GM12878 (cell line): ENCODE measurements around the gene PCGF1. TPM values are rescaled to one million over a fixed set of nuclear protein-coding genes. Genes with fewer than 3 reads are reported as not detected.
A peak's percentile ranks its signal among the peaks of the same experiment; 100 is the strongest.

Source experiments
- ASH2L ChIP-seq: fragments of 300-600, 200-600 bp; sonication (generic); IDR thresholded peaks from 2 replicates; pipeline ENCODE4 v1.6.1; 2017; ENCODE audit warnings: low read depth, mild to moderate bottlenecking, borderline replicate concordance
- CHD4 ChIP-seq: fragments of 200-600 bp; sonication (generic); IDR thresholded peaks from 2 replicates; pipeline ENCODE4 v1.6.1; 2016; ENCODE audit warnings: mild to moderate bottlenecking
- CREB1 ChIP-seq: IDR thresholded peaks from 2 replicates; pipeline ENCODE4 v1.6.1; 2012; ENCODE audit warnings: low read depth, mild to moderate bottlenecking, inconsistent platforms
- KAT2A ChIP-seq: conservative IDR thresholded peaks from 2 replicates; pipeline ENCODE4 v1.6.1; 2011; ENCODE audit warnings: low read depth, low read length; ENCODE audit not compliant: control insufficient read depth
- POLR2A ChIP-seq: IDR thresholded peaks from 2 replicates; pipeline ENCODE4 v1.6.1; 2011; ENCODE audit warnings: low read depth, mild to moderate bottlenecking, low read length
- RAD21 ChIP-seq: IDR thresholded peaks from 2 replicates; pipeline ENCODE4 v1.6.1; 2011; ENCODE audit warnings: mild to moderate bottlenecking, low read depth, low read length, moderate library complexity; ENCODE audit not compliant: insufficient read depth
- RUNX3 ChIP-seq: IDR thresholded peaks from 2 replicates; pipeline ENCODE4 v1.6.1; 2012; ENCODE audit warnings: low read length, inconsistent platforms
- SRF ChIP-seq, 2 experiments: IDR thresholded peaks; 2 replicates each; pipeline ENCODE4 v1.6.1; 2011; ENCODE audit warnings: low read depth in 2 of 2, low read length in 2 of 2, mild to moderate bottlenecking in 1 of 2, moderate library complexity in 1 of 2
- SUPT20H ChIP-seq: IDR thresholded peaks from 2 replicates; pipeline ENCODE4 v1.6.1; 2011; ENCODE audit warnings: low read depth, mild to moderate bottlenecking, low read length, moderate library complexity, borderline replicate concordance; ENCODE audit not compliant: control insufficient read depth
- TARDBP ChIP-seq: IDR thresholded peaks from 2 replicates; pipeline ENCODE4 v1.6.1; 2016; ENCODE audit warnings: borderline replicate concordance
- TCF3 ChIP-seq: IDR thresholded peaks from 2 replicates; pipeline ENCODE4 v1.6.1; 2012; ENCODE audit warnings: low read depth, mild to moderate bottlenecking, low read length, borderline replicate concordance; ENCODE audit not compliant: insufficient read depth
- YBX1 ChIP-seq: fragments of 450-650 bp; IDR thresholded peaks from 2 replicates; pipeline ENCODE4 v1.6.1; 2016; ENCODE audit warnings: antibody characterized with exemption
- ZSCAN29 ChIP-seq: fragments of 450-650 bp; IDR thresholded peaks from 2 replicates; pipeline ENCODE4 v1.6.1; 2017; ENCODE audit warnings: mild to moderate bottlenecking, moderate library complexity
- polyA plus RNA-seq, 11 experiments: library from polyadenylated mRNA; depleted of rRNA in 4 of 11; unstranded in 6 of 11; stranded (reverse) in 5 of 11; fragments of >200 nt; fragmentation: Nextera tagmentation in 4 of 11; fragmentation: Illumina TruSeq in 1 of 11; extraction: Ambion mirVana in 4 of 11; extraction: Trizol in 1 of 11; gene quantifications; 1 replicate in 1 of 11; 2 replicates in 10 of 11; pipeline versions ENCODE4 v1.2.1 to v1.2.3, GENCODE V29; 2011 to 2016; ENCODE audit warnings: inconsistent platforms in 2 of 11, missing spikeins in 2 of 11, low read depth in 1 of 11
- total RNA-seq, 4 experiments: library from RNA; depleted of rRNA in 3 of 4; stranded (reverse); fragments of >200 nt in 3 of 4; fragmentation: Illumina TruSeq in 1 of 4; extraction: Trizol in 1 of 4; gene quantifications; 2 replicates each; pipeline versions ENCODE4 v1.2.1 to v1.2.3, GENCODE V29; 2013 to 2021
- TF ChIP-seq, protein P1 (sequence below): fragments of 450-650 bp; formaldehyde crosslinking; IDR thresholded peaks from 2 replicates; pipeline ENCODE4 v1.4.0; 2020; ENCODE audit warnings: mild to moderate bottlenecking, moderate library complexity
- TF ChIP-seq, protein P2 (sequence below): fragments of 450-650 bp; IDR thresholded peaks from 2 replicates; pipeline ENCODE4 v1.6.1; 2017; ENCODE audit warnings: antibody characterized with exemption, mild to moderate bottlenecking, moderate library complexity
- TF ChIP-seq, protein P3 (sequence below): fragments of 450-650 bp; IDR thresholded peaks from 2 replicates; pipeline ENCODE4 v1.6.1; 2018; ENCODE audit warnings: mild to moderate bottlenecking, low read depth, moderate library complexity; ENCODE audit not compliant: partially characterized antibody
- TF ChIP-seq, protein P4 (sequence below): fragments of 450-650 bp; formaldehyde crosslinking; IDR thresholded peaks from 2 replicates; pipeline ENCODE4 v1.4.0; 2022; ENCODE audit warnings: mild to moderate bottlenecking, moderate library complexity

Gene PCGF1
- total and polyA plus RNA-seq, 10 of the 15 experiments (the other 5 are each of a cell fraction or from before 2014, with no cell fraction given), result 23.1 to 50.8 (median 27.4) TPM

DNA sequence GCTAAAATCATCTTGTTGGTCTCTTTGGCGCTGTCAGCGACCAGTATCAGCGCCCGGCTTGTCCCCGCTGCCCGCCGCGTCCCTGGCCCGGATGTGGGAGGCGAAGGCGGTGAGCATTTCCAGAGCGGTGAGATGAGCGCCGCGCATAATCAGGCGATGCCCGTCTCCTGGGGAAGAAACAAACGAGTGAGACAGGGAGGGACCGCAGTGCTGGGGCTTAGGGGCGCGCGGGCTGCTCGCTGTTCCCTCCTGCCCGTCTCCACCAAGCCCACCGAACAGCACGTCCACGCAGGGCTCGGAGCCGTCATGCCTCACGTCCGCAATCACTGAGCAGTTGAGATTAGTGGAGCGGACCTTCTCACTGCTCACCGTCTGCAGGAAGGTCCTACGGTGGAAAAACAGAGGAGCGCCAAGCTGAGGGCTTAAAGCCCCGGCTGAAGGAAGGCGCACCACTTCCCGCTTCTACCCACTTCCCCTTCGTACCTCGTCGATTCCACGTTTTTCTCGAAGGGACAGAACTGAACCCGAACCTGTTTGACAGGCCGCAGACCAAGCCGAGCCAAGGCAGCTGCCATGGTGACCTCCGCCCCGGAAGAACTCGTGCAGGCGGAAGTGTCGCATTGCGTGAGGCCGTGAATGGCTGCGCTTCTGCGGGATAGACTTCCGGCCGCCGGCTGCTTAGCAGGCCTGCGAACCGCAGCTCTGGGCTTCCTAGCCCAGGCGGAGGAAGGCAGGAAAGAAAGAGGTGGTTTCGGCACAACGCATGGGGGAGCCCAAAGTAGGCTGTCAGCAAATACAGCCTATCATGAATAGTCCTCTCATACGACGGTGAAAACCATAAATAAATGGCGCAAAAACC lies 35.2 kb downstream of the PCGF1 start, which contains the start of gene MRPL53 (continued):
- TF ChIP-seq, protein P1, sequence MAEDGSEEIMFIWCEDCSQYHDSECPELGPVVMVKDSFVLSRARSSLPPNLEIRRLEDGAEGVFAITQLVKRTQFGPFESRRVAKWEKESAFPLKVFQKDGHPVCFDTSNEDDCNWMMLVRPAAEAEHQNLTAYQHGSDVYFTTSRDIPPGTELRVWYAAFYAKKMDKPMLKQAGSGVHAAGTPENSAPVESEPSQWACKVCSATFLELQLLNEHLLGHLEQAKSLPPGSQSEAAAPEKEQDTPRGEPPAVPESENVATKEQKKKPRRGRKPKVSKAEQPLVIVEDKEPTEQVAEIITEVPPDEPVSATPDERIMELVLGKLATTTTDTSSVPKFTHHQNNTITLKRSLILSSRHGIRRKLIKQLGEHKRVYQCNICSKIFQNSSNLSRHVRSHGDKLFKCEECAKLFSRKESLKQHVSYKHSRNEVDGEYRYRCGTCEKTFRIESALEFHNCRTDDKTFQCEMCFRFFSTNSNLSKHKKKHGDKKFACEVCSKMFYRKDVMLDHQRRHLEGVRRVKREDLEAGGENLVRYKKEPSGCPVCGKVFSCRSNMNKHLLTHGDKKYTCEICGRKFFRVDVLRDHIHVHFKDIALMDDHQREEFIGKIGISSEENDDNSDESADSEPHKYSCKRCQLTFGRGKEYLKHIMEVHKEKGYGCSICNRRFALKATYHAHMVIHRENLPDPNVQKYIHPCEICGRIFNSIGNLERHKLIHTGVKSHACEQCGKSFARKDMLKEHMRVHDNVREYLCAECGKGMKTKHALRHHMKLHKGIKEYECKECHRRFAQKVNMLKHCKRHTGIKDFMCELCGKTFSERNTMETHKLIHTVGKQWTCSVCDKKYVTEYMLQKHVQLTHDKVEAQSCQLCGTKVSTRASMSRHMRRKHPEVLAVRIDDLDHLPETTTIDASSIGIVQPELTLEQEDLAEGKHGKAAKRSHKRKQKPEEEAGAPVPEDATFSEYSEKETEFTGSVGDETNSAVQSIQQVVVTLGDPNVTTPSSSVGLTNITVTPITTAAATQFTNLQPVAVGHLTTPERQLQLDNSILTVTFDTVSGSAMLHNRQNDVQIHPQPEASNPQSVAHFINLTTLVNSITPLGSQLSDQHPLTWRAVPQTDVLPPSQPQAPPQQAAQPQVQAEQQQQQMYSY, result no peak
- TF ChIP-seq CHD4, result no peak
- TF ChIP-seq YBX1, result no peak
- TF ChIP-seq CREB1, result peak; percentile 90
- peak; percentile 98 for TF ChIP-seq POLR2A
- TF ChIP-seq RUNX3, result peak; percentile 95
- TF ChIP-seq, protein P2, sequence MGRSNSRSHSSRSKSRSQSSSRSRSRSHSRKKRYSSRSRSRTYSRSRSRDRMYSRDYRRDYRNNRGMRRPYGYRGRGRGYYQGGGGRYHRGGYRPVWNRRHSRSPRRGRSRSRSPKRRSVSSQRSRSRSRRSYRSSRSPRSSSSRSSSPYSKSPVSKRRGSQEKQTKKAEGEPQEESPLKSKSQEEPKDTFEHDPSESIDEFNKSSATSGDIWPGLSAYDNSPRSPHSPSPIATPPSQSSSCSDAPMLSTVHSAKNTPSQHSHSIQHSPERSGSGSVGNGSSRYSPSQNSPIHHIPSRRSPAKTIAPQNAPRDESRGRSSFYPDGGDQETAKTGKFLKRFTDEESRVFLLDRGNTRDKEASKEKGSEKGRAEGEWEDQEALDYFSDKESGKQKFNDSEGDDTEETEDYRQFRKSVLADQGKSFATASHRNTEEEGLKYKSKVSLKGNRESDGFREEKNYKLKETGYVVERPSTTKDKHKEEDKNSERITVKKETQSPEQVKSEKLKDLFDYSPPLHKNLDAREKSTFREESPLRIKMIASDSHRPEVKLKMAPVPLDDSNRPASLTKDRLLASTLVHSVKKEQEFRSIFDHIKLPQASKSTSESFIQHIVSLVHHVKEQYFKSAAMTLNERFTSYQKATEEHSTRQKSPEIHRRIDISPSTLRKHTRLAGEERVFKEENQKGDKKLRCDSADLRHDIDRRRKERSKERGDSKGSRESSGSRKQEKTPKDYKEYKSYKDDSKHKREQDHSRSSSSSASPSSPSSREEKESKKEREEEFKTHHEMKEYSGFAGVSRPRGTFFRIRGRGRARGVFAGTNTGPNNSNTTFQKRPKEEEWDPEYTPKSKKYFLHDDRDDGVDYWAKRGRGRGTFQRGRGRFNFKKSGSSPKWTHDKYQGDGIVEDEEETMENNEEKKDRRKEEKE, result no peak
- TF ChIP-seq SUPT20H, result no peak
- no peak for TF ChIP-seq ZSCAN29
- TF ChIP-seq SRF (IDR thresholded peaks at IDR 0.05; ENCODE audit: low read depth in 2 of 2, low read length in 2 of 2), result 0 out of 4 replicates have a peak, but pooled peaks of 1 of the 2 experiments have one; percentile 56
- TF ChIP-seq KAT2A, result no peak
- TF ChIP-seq TARDBP, result peak; percentile 70
- TF ChIP-seq ASH2L, result no peak
- TF ChIP-seq, protein P3, sequence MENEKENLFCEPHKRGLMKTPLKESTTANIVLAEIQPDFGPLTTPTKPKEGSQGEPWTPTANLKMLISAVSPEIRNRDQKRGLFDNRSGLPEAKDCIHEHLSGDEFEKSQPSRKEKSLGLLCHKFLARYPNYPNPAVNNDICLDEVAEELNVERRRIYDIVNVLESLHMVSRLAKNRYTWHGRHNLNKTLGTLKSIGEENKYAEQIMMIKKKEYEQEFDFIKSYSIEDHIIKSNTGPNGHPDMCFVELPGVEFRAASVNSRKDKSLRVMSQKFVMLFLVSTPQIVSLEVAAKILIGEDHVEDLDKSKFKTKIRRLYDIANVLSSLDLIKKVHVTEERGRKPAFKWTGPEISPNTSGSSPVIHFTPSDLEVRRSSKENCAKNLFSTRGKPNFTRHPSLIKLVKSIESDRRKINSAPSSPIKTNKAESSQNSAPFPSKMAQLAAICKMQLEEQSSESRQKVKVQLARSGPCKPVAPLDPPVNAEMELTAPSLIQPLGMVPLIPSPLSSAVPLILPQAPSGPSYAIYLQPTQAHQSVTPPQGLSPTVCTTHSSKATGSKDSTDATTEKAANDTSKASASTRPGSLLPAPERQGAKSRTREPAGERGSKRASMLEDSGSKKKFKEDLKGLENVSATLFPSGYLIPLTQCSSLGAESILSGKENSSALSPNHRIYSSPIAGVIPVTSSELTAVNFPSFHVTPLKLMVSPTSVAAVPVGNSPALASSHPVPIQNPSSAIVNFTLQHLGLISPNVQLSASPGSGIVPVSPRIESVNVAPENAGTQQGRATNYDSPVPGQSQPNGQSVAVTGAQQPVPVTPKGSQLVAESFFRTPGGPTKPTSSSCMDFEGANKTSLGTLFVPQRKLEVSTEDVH, result peak; percentile 86
- TF ChIP-seq, protein P4, sequence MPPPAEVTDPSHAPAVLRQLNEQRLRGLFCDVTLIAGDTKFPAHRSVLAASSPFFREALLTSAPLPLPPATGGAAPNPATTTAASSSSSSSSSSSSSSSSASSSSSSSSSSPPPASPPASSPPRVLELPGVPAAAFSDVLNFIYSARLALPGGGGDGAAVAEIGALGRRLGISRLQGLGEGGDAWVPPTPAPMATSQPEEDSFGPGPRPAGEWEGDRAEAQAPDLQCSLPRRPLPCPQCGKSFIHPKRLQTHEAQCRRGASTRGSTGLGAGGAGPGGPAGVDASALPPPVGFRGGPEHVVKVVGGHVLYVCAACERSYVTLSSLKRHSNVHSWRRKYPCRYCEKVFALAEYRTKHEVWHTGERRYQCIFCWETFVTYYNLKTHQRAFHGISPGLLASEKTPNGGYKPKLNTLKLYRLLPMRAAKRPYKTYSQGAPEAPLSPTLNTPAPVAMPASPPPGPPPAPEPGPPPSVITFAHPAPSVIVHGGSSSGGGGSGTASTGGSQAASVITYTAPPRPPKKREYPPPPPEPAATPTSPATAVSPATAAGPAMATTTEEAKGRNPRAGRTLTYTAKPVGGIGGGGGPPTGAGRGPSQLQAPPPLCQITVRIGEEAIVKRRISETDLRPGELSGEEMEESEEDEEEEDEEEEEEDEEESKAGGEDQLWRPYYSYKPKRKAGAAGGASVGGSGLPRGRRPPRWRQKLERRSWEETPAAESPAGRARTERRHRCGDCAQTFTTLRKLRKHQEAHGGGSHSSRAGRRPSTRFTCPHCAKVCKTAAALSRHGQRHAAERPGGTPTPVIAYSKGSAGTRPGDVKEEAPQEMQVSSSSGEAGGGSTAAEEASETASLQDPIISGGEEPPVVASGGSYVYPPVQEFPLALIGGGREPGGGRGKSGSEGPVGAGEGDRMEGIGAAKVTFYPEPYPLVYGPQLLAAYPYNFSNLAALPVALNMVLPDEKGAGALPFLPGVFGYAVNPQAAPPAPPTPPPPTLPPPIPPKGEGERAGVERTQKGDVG (CRISPR knock-in tag), result no peak
- TF ChIP-seq TCF3, result peak; percentile 82; the same call in 1 of the 2 replicates
- TF ChIP-seq RAD21, result no peak
